Tibial artery (tissue), 4 donors: ENCODE results near the gene PYGO2.

ENCODE experiments used
- DNase-seq, 2 donors: peaks; one replicate each; pipeline ENCODE4 v3.0.0-alpha.2; 2019
- H3K27ac ChIP-seq, 2 donors: fragments of 200-600 bp; sonication (generic) in 1 of 2; 1 replicate in 1 of 2; 2 replicates in 1 of 2; pipeline ENCODE4 v1.5.1; 2018 to 2019; ENCODE audit warnings: mild to moderate bottlenecking in 1 of 2
- H3K27me3 ChIP-seq, 2 donors: fragments of 200-600 bp; sonication (generic) in 1 of 2; one replicate each; pipeline versions ENCODE4 v1.5.1 to v1.6.0; 2016 to 2019
- H3K36me3 ChIP-seq, 3 donors: fragments of 200-600 bp; sonication (generic) in 2 of 3; one replicate each; pipeline ENCODE4 v1.5.1; 2016 to 2019; ENCODE audit warnings: mild to moderate bottlenecking in 2 of 3
- H3K4me1 ChIP-seq, 4 donors: fragments of 200-600 bp; sonication (generic) in 2 of 4; 1 replicate in 3 of 4; 2 replicates in 1 of 4; pipeline ENCODE4 v1.5.1; 2016 to 2019
- H3K4me3 ChIP-seq, 2 donors: fragments of 200-600 bp; sonication (generic) in 1 of 2; 1 replicate in 1 of 2; 2 replicates in 1 of 2; pipeline ENCODE4 v1.5.1; 2018 to 2019; ENCODE audit warnings: mild to moderate bottlenecking in 2 of 2
- H3K9me3 ChIP-seq, 3 donors: fragments of 200-600 bp; sonication (generic) in 1 of 3; one replicate each; pipeline ENCODE4 v1.5.1; 2016 to 2019
- intact Hi-C: fragments of 100-400 bp; cut with DNase I; formaldehyde crosslinking; loops from one replicate; pipeline ENCODE4 v1.15.0; 2023; ENCODE audit warnings: low total_unique reads
- TF ChIP-seq, protein P1 (sequence below), 2 experiments: fragments of 200-600 bp in 1 of 2; fragments of 450-650 bp in 1 of 2; IDR thresholded peaks; one replicate each; pipeline ENCODE4 v1.5.1; 2017 to 2019; ENCODE audit warnings: antibody characterized with exemption in 2 of 2, mild to moderate bottlenecking in 1 of 2, moderate library complexity in 1 of 2

Gene PYGO2

DNA sequence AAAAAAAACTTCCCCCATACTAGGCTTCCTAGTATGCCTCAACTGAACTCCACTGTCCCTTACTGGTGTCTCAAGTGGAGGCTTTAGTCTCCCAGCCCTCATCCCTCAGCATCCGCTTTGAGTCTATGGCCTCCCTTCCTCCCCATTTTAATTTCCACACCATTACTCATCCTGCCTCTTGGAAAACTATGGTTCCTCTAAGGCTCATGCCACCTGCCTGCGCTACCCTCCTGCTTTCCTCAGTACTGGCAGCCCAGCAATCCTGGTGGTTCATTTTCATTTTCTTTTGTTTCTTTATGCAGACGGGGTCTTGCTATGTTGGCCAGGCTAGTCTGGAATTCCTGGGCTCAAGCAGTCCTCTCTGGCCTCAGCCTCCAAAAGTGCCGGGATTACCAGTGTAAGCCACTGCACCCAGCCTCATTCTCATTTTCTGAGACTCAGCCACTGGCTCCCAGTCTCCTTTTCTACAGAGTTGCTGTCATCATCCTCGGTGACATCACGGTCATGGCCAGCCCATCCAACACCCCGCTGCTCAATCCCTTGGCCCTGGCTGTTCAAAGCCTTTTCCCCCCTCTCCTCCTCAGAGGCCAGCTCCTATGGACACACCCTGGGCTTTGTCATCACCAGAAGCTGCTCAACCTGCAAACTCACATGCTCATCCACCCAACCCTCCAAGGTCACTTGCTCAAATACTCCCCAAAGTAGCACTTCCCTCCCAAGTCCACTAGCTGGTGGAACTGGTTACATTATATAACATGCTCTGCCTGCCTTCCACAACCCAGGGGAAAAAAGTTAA lies 22.8 kb downstream of the PYGO2 start:
- TF ChIP-seq, protein P1, sequence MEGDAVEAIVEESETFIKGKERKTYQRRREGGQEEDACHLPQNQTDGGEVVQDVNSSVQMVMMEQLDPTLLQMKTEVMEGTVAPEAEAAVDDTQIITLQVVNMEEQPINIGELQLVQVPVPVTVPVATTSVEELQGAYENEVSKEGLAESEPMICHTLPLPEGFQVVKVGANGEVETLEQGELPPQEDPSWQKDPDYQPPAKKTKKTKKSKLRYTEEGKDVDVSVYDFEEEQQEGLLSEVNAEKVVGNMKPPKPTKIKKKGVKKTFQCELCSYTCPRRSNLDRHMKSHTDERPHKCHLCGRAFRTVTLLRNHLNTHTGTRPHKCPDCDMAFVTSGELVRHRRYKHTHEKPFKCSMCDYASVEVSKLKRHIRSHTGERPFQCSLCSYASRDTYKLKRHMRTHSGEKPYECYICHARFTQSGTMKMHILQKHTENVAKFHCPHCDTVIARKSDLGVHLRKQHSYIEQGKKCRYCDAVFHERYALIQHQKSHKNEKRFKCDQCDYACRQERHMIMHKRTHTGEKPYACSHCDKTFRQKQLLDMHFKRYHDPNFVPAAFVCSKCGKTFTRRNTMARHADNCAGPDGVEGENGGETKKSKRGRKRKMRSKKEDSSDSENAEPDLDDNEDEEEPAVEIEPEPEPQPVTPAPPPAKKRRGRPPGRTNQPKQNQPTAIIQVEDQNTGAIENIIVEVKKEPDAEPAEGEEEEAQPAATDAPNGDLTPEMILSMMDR (IDR thresholded peaks at IDR 0.05), result no peak
- H3K4me1 ChIP-seq, result peaks cover 0 to 49% (median 30%) of the 10 kb centered on the region in 4 donors
- no peaks in the 10 kb centered on the region for H3K9me3 ChIP-seq
- no peaks in the 10 kb centered on the region for H3K36me3 ChIP-seq
- H3K27me3 ChIP-seq, result no peaks in the 10 kb centered on the region
- H3K4me3 ChIP-seq, result no peak overlapping the region
- peak overlapping the region; percentile 94 to 97 for H3K27ac ChIP-seq
- intact Hi-C loops, result no loop called here
- no peak for DNase-seq

DNA sequence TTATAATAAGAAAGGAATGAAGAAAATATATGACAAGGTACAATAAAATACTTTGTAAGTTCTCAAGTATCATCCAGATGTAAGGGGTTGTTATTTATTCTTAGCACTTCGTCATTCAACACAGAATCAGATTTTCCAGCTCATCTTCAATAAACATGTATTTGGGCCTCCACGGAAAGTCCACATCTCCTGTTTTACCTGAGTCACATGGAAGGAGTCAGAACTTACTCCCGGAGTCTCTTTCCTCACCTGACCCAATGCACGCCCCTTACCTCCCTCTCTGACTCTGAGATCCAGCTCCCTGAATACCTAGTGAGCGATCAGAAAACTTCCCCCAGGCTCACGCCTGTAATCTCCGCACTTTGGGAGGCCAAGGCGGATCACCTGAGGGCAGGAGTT lies 23.6 kb downstream of the PYGO2 start:
- Histone ChIP-seq H3K27ac (peak overlapping the region; percentile 94 to 97), H3K27me3 (no peaks in the 10 kb centered on the region), H3K9me3 (no peaks in the 10 kb centered on the region), H3K36me3 (no peaks in the 10 kb centered on the region), H3K4me1 (peaks cover 0 to 47% (median 28%) of the 10 kb centered on the region in 4 donors), H3K4me3 (peak overlapping the region; percentile 62 to 77)
- intact Hi-C loops, result loop anchor here (2.0 kb wide), 1 partner anchor 37 kb away; the partner anchor contains the start of gene CKS1B
- TF ChIP-seq, protein P1 (IDR thresholded peaks at IDR 0.05), result no peak
- no peak for DNase-seq

DNA sequence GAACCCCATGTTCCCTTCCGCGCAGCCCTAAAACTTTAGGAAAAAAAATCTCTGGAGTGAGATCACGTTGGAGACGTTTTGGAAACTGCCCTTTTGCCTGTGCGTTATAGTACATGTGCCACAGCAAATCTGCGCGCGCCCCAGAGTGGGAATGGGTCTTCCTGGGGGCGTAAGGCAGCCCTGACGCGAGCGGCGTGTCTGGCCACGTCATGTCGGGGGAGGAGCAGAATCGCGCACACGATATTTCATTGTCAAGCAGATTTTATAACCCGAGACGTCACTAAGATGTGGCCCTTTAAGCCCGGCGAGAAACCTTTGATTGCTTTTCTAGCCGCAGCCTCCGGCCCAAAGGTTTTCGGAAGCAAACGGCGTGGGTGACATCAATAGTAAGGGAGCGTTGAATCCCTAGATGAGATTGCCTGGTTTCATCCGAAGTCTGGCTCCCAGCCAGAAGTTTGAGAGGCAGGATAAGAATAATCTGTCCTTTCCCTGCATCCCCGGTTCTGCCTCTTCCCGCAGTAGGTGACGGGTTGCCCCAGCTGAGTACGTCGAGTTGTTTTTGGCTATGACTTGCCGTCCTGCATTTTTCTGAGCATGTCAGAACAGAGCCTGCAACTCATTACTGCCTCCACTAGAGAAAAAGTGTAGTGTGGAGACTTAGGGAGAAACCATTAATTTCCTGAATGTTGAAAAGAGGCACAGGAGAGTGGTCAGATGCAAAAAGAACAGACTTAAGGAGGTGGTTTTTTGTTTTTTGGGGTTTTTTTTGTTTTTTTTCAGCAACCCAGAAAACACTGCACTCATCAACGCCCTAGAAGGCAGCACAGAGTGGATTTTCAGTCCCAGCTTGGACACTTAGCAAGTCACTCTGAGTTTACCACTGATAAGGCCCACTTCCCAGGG lies 24.2 kb downstream of the PYGO2 start:
- peak; percentile 84 to 94 for DNase-seq
- H3K36me3 ChIP-seq, result no peaks in the 10 kb centered on the region
- TF ChIP-seq, protein P1 (IDR thresholded peaks at IDR 0.05), result peak; percentile 43 to 48
- no peaks in the 10 kb centered on the region for H3K9me3 ChIP-seq
- H3K27ac ChIP-seq, result peak overlapping the region; percentile 94 to 97
- peaks cover 0 to 43% (median 27%) of the 10 kb centered on the region in 4 donors for H3K4me1 ChIP-seq
- H3K27me3 ChIP-seq, result no peaks in the 10 kb centered on the region
- peak overlapping the region; percentile 62 to 77 for H3K4me3 ChIP-seq
- intact Hi-C loops, result loop anchor here (2.0 kb wide), 1 partner anchor 37 kb away; the partner anchor contains the start of gene CKS1B

DNA sequence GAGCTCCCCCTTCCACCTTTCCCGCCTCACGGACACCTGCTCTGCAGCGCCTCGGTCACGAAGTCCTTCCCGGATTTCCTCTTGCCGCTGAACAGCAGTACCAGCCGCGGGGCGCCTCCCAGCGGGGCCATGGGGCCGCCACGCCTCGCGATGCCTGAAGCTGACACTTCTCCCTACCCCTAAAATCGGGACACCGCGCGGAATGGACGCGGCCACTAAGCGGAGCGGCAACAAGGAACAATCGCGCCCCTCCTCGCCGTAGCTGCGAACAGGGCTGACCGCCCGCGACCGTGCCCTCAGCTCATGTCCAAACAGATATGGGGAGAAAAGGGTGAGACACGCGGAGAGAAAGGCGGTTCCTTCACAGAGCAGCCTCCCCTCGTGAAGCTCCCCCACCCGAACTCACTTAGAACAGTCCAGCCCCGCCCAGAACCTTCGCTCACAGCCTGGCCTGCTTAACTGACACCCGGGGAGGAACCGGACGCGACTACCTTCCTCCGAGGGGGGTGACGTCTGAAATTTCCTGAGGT lies 25.0 kb downstream of the PYGO2 start, which contains the start of gene PMVK:
Gene PMVK, minus strand, starts transcription at position 165 of the 530 bp plus-strand sequence. Its CDS starts 34 bp downstream, at position 131.
- intact Hi-C loops, result loop anchor here (2.0 kb wide), 1 partner anchor 38 kb away; the partner anchor contains the start of gene CKS1B
- Histone ChIP-seq H3K4me1 (peaks cover 0 to 36% (median 25%) of the 10 kb centered on the region in 4 donors), H3K27me3 (no peaks in the 10 kb centered on the region), H3K36me3 (peaks cover 0 to 5% (median 0%) of the 10 kb centered on the region in 3 donors), H3K9me3 (no peaks in the 10 kb centered on the region), H3K27ac (peak within 1 kb of the TSS; percentile 94 to 97), H3K4me3 (peak within 1 kb of the TSS; percentile 62 to 77)
- TF ChIP-seq, protein P1 (IDR thresholded peaks at IDR 0.05), result peak; percentile 19 to 35
- peak; percentile 97 to 98 for DNase-seq
